Thyroid gland (tissue), 4 donors: ENCODE results near the gene CCSER1.

ENCODE experiments used
- POLR2A ChIP-seq, 2 donors: fragments of 450-650 bp; IDR thresholded peaks; one replicate each; pipeline ENCODE4 v1.6.1; 2017; ENCODE audit warnings: antibody characterized with exemption in 2 of 2, mild to moderate bottlenecking in 2 of 2, moderate library complexity in 1 of 2
- TF ChIP-seq, protein P1 (sequence below), 6 experiments: fragments of 200-600 bp in 3 of 6; fragments of 450-650 bp in 3 of 6; sonication (generic) in 3 of 6; IDR thresholded peaks; one replicate each; pipeline ENCODE4 v1.5.1; 2016 to 2019; ENCODE audit warnings: antibody characterized with exemption in 6 of 6, mild to moderate bottlenecking in 2 of 6, inconsistent platforms in 1 of 6, moderate library complexity in 1 of 6

DNA sequence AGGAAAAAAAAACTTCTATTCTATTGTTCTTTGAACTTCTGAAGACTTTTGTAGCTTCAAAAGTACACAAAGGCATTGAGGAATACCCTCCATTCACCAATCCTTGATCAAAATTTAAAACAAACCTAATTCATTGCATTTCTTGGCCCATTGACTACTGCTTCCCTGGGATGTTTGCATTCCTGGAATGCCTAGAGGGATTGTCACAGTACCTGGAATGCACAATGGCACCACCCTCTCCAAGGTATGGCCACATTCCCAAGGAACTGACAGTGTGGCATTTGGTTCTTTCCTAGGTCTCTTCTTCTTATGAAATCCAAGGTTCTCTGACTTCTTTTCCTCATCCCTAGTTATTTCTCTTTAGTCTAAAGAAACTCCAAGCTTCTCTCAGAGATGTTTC is 600.7 kb downstream of the CCSER1 start:
- TF ChIP-seq, protein P1, sequence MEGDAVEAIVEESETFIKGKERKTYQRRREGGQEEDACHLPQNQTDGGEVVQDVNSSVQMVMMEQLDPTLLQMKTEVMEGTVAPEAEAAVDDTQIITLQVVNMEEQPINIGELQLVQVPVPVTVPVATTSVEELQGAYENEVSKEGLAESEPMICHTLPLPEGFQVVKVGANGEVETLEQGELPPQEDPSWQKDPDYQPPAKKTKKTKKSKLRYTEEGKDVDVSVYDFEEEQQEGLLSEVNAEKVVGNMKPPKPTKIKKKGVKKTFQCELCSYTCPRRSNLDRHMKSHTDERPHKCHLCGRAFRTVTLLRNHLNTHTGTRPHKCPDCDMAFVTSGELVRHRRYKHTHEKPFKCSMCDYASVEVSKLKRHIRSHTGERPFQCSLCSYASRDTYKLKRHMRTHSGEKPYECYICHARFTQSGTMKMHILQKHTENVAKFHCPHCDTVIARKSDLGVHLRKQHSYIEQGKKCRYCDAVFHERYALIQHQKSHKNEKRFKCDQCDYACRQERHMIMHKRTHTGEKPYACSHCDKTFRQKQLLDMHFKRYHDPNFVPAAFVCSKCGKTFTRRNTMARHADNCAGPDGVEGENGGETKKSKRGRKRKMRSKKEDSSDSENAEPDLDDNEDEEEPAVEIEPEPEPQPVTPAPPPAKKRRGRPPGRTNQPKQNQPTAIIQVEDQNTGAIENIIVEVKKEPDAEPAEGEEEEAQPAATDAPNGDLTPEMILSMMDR (IDR thresholded peaks at IDR 0.05): no peak
- TF ChIP-seq POLR2A (IDR thresholded peaks at IDR 0.05): no peak
